Breast epithelium (tissue), 3 donors: ENCODE measurements around the gene PLXNA4.

ENCODE experiments used
- POLR2A ChIP-seq: fragments of 450-650 bp; IDR thresholded peaks from one replicate; pipeline ENCODE4 v1.6.1; 2016; ENCODE audit warnings: antibody characterized with exemption, mild to moderate bottlenecking, moderate library complexity
- POLR2AphosphoS5 ChIP-seq, 3 donors: sonication (generic); formaldehyde crosslinking; IDR thresholded peaks; one replicate each; pipeline ENCODE4 v1.6.1; 2017; ENCODE audit warnings: antibody characterized with exemption in 3 of 3
- TF ChIP-seq, protein P1 (sequence below), 3 donors: fragments of 450-650 bp; IDR thresholded peaks; one replicate each; pipeline ENCODE4 v1.5.1; 2016 to 2017; ENCODE audit warnings: antibody characterized with exemption in 3 of 3, mild to moderate bottlenecking in 3 of 3, moderate library complexity in 3 of 3

DNA sequence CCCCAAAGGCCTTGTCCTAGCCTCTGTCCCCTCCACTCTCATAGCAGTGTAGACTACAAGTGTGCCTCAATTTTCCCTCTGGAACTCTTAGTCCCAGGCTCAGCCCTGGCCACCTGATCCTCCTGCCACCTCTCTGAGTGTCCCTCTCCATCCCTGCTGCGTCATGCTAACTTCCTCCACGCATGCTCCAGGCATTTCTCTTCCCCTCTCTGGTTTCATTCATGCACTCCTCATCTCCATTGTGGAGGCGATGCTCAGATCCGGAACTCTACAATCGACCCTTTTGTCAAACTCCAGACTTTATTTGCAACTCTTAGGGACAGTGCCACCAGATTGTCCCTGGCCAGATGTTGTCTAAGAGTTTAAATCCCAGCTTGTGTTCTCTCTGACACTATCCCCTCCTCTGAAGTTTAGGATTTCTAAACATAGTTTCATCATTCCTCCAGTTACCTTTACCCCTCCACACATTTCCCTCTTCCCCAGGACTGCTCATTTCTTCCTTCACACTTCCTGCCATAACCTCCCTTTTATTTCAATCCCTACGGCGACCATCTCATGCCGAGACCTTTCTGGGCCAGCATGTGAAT is 492.6 kb downstream of the PLXNA4 start:
- TF ChIP-seq, protein P1, sequence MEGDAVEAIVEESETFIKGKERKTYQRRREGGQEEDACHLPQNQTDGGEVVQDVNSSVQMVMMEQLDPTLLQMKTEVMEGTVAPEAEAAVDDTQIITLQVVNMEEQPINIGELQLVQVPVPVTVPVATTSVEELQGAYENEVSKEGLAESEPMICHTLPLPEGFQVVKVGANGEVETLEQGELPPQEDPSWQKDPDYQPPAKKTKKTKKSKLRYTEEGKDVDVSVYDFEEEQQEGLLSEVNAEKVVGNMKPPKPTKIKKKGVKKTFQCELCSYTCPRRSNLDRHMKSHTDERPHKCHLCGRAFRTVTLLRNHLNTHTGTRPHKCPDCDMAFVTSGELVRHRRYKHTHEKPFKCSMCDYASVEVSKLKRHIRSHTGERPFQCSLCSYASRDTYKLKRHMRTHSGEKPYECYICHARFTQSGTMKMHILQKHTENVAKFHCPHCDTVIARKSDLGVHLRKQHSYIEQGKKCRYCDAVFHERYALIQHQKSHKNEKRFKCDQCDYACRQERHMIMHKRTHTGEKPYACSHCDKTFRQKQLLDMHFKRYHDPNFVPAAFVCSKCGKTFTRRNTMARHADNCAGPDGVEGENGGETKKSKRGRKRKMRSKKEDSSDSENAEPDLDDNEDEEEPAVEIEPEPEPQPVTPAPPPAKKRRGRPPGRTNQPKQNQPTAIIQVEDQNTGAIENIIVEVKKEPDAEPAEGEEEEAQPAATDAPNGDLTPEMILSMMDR (IDR thresholded peaks at IDR 0.05) = no peak
- TF ChIP-seq POLR2AphosphoS5 (IDR thresholded peaks at IDR 0.05) = no peak
- TF ChIP-seq POLR2A = no peak
